ENCODE data around the gene CD74. TPM values are rescaled to one million over a fixed set of nuclear protein-coding genes. Genes with fewer than 3 reads are reported as not detected.

CD74 gene
- total and polyA plus RNA-seq, 10 of the 15 experiments (the other 5 are each of a cell fraction or from before 2014, with no cell fraction given), result 1,387 to 11,063 (median 3,922) TPM

- ChIA-PET POLR2A (no interaction called here), SMC1A (ENCODE audit: uncharacterized antibody, unreplicated experiment) (no interaction called here), RAD21 (ENCODE audit: unreplicated experiment) (interaction anchor here (1.7 kb wide), 1 partner anchor 28 kb away, joined by 4 read pairs; no protein-coding TSS in a partner anchor), CTCF (interaction anchor here (0.8 to 1.0 kb wide), 2 partner anchors 43 to 78 kb away, joined by 3 read pairs; no protein-coding TSS in a partner anchor)
- no peak overlapping the region for H3K9ac ChIP-seq (ENCODE audit: control insufficient read depth, insufficient read depth, low read length)
- H3K79me2 ChIP-seq (ENCODE audit: control insufficient read depth, insufficient read depth, low read length), result peaks cover 30% of the 10 kb centered on the region
- no peak for DNase-seq (ENCODE audit: low read depth, low spot score)
- H2AFZ ChIP-seq (ENCODE audit: control insufficient read depth, low read depth, low read length), result no peak overlapping the region
- BruUV-seq (replicated peaks), result no TSS peak
- H3K4me3 ChIP-seq, result no peak overlapping the region
- TF ChIP-seq EP300 (IDR thresholded peaks at IDR 0.05; ENCODE audit: borderline replicate concordance in 1 of 2, control insufficient read depth in 1 of 2, low read depth in 2 of 2, low read length in 2 of 2) (no peak), SMC3 (IDR thresholded peaks at IDR 0.05; ENCODE audit: borderline replicate concordance, low read length) (no peak), TCF3 (IDR thresholded peaks at IDR 0.05; ENCODE audit: borderline replicate concordance, insufficient read depth, low read depth, low read length) (no peak), TCF12 (IDR thresholded peaks at IDR 0.05; ENCODE audit: low read depth, low read length) (no peak), BMI1 (IDR thresholded peaks at IDR 0.05; ENCODE audit: borderline replicate concordance) (no peak), ZBTB40 (IDR thresholded peaks at IDR 0.05; ENCODE audit: borderline replicate concordance) (no peak), ASH2L (IDR thresholded peaks at IDR 0.05; ENCODE audit: borderline replicate concordance, low read depth) (no peak), ZBED1 (IDR thresholded peaks at IDR 0.05; ENCODE audit: borderline replicate concordance) (no peak), POU2F2 (IDR thresholded peaks at IDR 0.05; ENCODE audit: borderline replicate concordance, low read depth, low read length) (no peak), RUNX3 (IDR thresholded peaks at IDR 0.05; ENCODE audit: low read length) (no peak), BCLAF1 (IDR thresholded peaks at IDR 0.05) (no peak), ZSCAN29 (IDR thresholded peaks at IDR 0.05) (no peak), RB1 (IDR thresholded peaks at IDR 0.05; ENCODE audit: borderline replicate concordance) (no peak), SIN3A (IDR thresholded peaks at IDR 0.05; ENCODE audit: low read depth, low read length) (no peak), DPF2 (IDR thresholded peaks at IDR 0.05) (no peak), EGR1 (IDR thresholded peaks at IDR 0.05; ENCODE audit: borderline replicate concordance in 1 of 2, low read depth in 2 of 2, low read length in 2 of 2) (no peak)
- in situ Hi-C loops (cut with MboI) (no loop called here), intact Hi-C loops (cut with micrococcal nuclease; ENCODE audit: unreplicated experiment) (loop anchor here (10.0 kb wide), 1 partner anchor 79 kb away; no protein-coding TSS in a partner anchor)
- no peak for FAIRE-seq
- H3K27me3 ChIP-seq (replicated peaks in 1 of 2; ENCODE audit: control insufficient read depth in 2 of 2, insufficient read depth in 2 of 2, low read length in 1 of 2), result no peaks in the 10 kb centered on the region
- no peaks in the 10 kb centered on the region for H4K20me1 ChIP-seq (ENCODE audit: control insufficient read depth, insufficient read depth)
- no peaks in the 10 kb centered on the region for H3K9me3 ChIP-seq (replicated peaks; ENCODE audit: control insufficient read depth, insufficient read depth, low read length)
- peaks cover 0 to 4% of the 10 kb centered on the region in 2 experiments; a peak in 2 of 4 replicates for H3K36me3 ChIP-seq (ENCODE audit: control insufficient read depth in 2 of 2, insufficient read depth in 2 of 2, low read length in 1 of 2)
- H3K4me2 ChIP-seq (ENCODE audit: control insufficient read depth, insufficient read depth), result no peak overlapping the region
- 100% methylated on average over 2 of the region's 2 CpGs for WGBS (ENCODE audit: insufficient coverage, insufficient replicate concordance, low lambda C conversion rate, missing lambda C conversion rate)
- H3K4me1 ChIP-seq (ENCODE audit: control insufficient read depth, insufficient read depth, low read length), result peaks cover 17% of the 10 kb centered on the region
- no peak overlapping the region for H3K27ac ChIP-seq (ENCODE audit: control insufficient read depth, insufficient read depth)
- no peak for ATAC-seq
Observed at GRCh38 chr5:150355791-150356190, 56.9 kb downstream of the CD74 start.

Data from GM12878 (cell line).